Activated T-cell treated with anti-CD3 and anti-CD28 coated beads, Interleukin-2, amount 50 U/mL, for 4 hours (primary cell): ENCODE measurements around the gene CD40LG. TPM values are rescaled to one million over a fixed set of nuclear protein-coding genes. Genes with fewer than 3 reads are reported as not detected.

Experiments used
- ATAC-seq, 2 donors: fragments of 200-7000 bp; cut with Tn5 transposase; one replicate each; pipeline ENCODE4 v1.10.0; 2021
- DNase-seq: peaks from one replicate; pipeline ENCODE4 v3.0.0-alpha.2; 2020
- H3K27me3 Mint-ChIP-seq: one replicate; pipeline ENCODE4 v1.8.0; 2021; ENCODE audit warnings: low read depth, mixed read lengths
- H3K36me3 Mint-ChIP-seq: one replicate; pipeline ENCODE4 v1.8.0; 2022; ENCODE audit warnings: mixed read lengths; ENCODE audit not compliant: insufficient read depth
- H3K4me1 Mint-ChIP-seq: one replicate; pipeline ENCODE4 v1.8.0; 2021; ENCODE audit warnings: low read depth, mixed read lengths
- H3K4me3 Mint-ChIP-seq: one replicate; pipeline ENCODE4 v1.8.0; 2021; ENCODE audit warnings: mild to moderate bottlenecking, moderate library complexity, mixed read lengths
- H3K9me3 Mint-ChIP-seq: one replicate; pipeline ENCODE4 v1.8.0; 2021; ENCODE audit warnings: mixed read lengths
- total RNA-seq, 3 donors: library from RNA; stranded (reverse); gene quantifications; one replicate each; pipeline ENCODE4 v1.2.1, GENCODE V29; 2021

The CD40LG gene
- total RNA-seq, 3 donors from 2014 or later: 99.9 to 139 (median 115) TPM

DNA sequence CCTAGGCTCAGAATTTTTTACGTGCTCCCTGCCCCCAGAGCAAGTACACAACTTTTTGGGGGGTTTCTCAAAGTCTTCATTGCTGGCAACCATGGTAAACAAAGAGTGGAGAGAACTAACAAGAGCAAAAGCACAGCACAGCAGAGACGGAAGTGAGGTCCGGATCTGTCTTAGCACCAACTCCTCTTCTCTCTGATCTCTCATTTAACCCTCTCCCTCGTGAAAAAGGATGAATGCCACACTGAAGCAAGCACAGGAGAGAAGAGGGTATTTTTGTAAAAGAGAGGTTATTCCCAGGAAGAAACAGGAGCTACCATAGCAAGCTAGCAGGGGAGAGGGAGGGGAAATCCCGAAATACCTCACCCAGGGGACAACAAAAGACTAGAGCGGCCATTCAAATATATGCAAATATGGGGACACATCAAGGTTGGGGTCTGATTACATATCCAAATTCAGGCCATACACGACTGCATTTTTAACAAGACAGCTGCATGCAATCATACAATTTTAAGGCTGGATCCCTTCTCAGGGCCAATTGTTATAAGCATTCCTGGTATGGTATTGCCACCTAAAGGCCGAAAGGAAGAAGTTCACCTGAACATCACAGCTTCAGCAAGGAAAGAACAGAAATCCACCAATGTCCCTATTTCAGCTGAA is 46.6 kb downstream of the CD40LG start:
- Mint-ChIP-seq H3K36me3 (peaks cover 13% of the 10 kb centered on the region), H3K27me3 (no peaks in the 10 kb centered on the region), H3K4me1 (peaks cover 72% of the 10 kb centered on the region), H3K4me3 (peak overlapping the region; percentile 76), H3K9me3 (peaks cover 6% of the 10 kb centered on the region)
- no peak for DNase-seq
- ATAC-seq: peak; percentile 70 to 79

GRCh38 chrX:136697156-136697555 is 49.2 kb downstream of the CD40LG start:
- Mint-ChIP-seq H3K27me3 (no peaks in the 10 kb centered on the region), H3K9me3 (peaks cover 15% of the 10 kb centered on the region), H3K4me3 (peak overlapping the region; percentile 19), H3K36me3 (peaks cover 19% of the 10 kb centered on the region), H3K4me1 (peaks cover 53% of the 10 kb centered on the region)
- ATAC-seq (no peak), DNase-seq (no peak)

GRCh38 chrX:136708348-136708747 is 60.4 kb downstream of the CD40LG start:
- Mint-ChIP-seq H3K36me3 (peaks cover 18% of the 10 kb centered on the region), H3K27me3 (no peaks in the 10 kb centered on the region), H3K4me1 (peaks cover 37% of the 10 kb centered on the region), H3K9me3 (no peaks in the 10 kb centered on the region), H3K4me3 (no peak overlapping the region)
- DNase-seq (no peak), ATAC-seq (no peak)

Other genes with a start within 250 kb of the CD40LG start
- not detected for gene BRS3, start 160.2 kb upstream of the CD40LG start, total RNA-seq
- gene HTATSF1, start 150.6 kb upstream of the CD40LG start, total RNA-seq: 10 to 100 TPM; 37.4 to 41.8 (median 38.7) TPM
- gene VGLL1, start 115.9 kb upstream of the CD40LG start, total RNA-seq: not detected
- gene ARHGEF6, start 132.8 kb downstream of the CD40LG start, total RNA-seq: 10 to 100 TPM; 16.1 to 18.8 (median 16.8) TPM
- 100 to 1,000 TPM; 395 to 431 (median 415) TPM for gene RBMX, start 232.6 kb downstream of the CD40LG start, total RNA-seq